Stomach (tissue), 9 donors: ENCODE data around the gene KCNIP3. TPM values are rescaled to one million over a fixed set of nuclear protein-coding genes. Genes with fewer than 3 reads are reported as not detected.

ENCODE experiments used
- DNase-seq, 2 donors: peaks; one replicate each; pipeline versions ENCODE4 v3.0.0 to v3.0.0-alpha.2; 2013 to 2019
- H3K27ac ChIP-seq, 5 donors: fragments of 200-600 bp in 4 of 5; sonication (generic) in 4 of 5; one replicate each; pipeline ENCODE4 v1.5.1; 2013 to 2019; ENCODE audit warnings: mild to moderate bottlenecking in 1 of 5, moderate library complexity in 1 of 5
- H3K27me3 ChIP-seq, 3 donors: fragments of 200-600 bp; sonication (generic); one replicate each; pipeline ENCODE4 v1.5.1; 2017 to 2019; ENCODE audit warnings: mixed run types in 1 of 3
- H3K36me3 ChIP-seq, 4 donors: fragments of 200-600 bp; sonication (generic); 1 replicate in 3 of 4; 2 replicates in 1 of 4; pipeline ENCODE4 v1.5.1; 2016 to 2019
- H3K4me1 ChIP-seq, 4 donors: fragments of 200-600 bp; sonication (generic); one replicate each; pipeline ENCODE4 v1.5.1; 2016 to 2019
- H3K4me3 ChIP-seq, 4 donors: fragments of 200-600 bp; sonication (generic) in 3 of 4; one replicate each; pipeline ENCODE4 v1.5.1; 2016 to 2019; ENCODE audit warnings: mild to moderate bottlenecking in 1 of 4
- H3K9me3 ChIP-seq, 4 donors: fragments of 200-600 bp; sonication (generic); one replicate each; pipeline ENCODE4 v1.5.1; 2016 to 2019
- CTCF ChIP-seq, 7 experiments: fragments of 450-650 bp in 4 of 7; fragments of 200-600 bp in 3 of 7; sonication (generic) in 3 of 7; IDR thresholded peaks; one replicate each; pipeline ENCODE4 v1.5.1; 2016 to 2019; ENCODE audit warnings: antibody characterized with exemption in 7 of 7, control low read depth in 2 of 7, mild to moderate bottlenecking in 1 of 7
- EP300 ChIP-seq: sonication (generic); formaldehyde crosslinking; IDR thresholded peaks from one replicate; pipeline ENCODE4 v1.6.1; 2017; ENCODE audit warnings: antibody characterized with exemption
- POLR2A ChIP-seq, 4 donors: fragments of 450-650 bp; IDR thresholded peaks; one replicate each; pipeline ENCODE4 v1.6.1; 2016; ENCODE audit warnings: antibody characterized with exemption in 4 of 4, control low read depth in 2 of 4, mild to moderate bottlenecking in 1 of 4, moderate library complexity in 1 of 4
- POLR2AphosphoS5 ChIP-seq, 3 donors: sonication (generic); formaldehyde crosslinking; IDR thresholded peaks; one replicate each; pipeline ENCODE4 v1.6.1; 2016; ENCODE audit warnings: antibody characterized with exemption in 3 of 3
- WGBS, 5 donors: extraction: QIAGEN DNeasy Blood & Tissue Kit in 3 of 5; methylation state at CpG; one replicate each; pipeline versions ENCODE4 v1.1.5 to v1.1.7; 2013 to 2018; 5-methylcytosine and 5-hydroxymethylcytosine counted together
- intact Hi-C: fragments of 100-400 bp; cut with DNase I; formaldehyde crosslinking; loops from one replicate; pipeline ENCODE4 v1.15.1; 2023; ENCODE audit warnings: low total_unique reads
- polyA plus RNA-seq, 3 donors: library from polyadenylated mRNA; stranded (reverse); fragments of 200-250 nt; gene quantifications; one replicate each; pipeline ENCODE4 v1.2.3, GENCODE V29; 2013
- total RNA-seq, 5 donors: library from RNA; depleted of rRNA; stranded (reverse); fragments of >200 nt; gene quantifications; one replicate each; pipeline versions ENCODE4 v1.1.0 to v1.2.3, GENCODE V29; 2014 to 2016
- donor health status: healthy with polysubstance abuse.
- donor health status: Bipolar disorder and iron deficiency.
- donor health status: healthy.

The KCNIP3 gene
- total and polyA plus RNA-seq, 8 donors = 1.3 to 4.4 (median 2.7) TPM; not detected in 2

DNA sequence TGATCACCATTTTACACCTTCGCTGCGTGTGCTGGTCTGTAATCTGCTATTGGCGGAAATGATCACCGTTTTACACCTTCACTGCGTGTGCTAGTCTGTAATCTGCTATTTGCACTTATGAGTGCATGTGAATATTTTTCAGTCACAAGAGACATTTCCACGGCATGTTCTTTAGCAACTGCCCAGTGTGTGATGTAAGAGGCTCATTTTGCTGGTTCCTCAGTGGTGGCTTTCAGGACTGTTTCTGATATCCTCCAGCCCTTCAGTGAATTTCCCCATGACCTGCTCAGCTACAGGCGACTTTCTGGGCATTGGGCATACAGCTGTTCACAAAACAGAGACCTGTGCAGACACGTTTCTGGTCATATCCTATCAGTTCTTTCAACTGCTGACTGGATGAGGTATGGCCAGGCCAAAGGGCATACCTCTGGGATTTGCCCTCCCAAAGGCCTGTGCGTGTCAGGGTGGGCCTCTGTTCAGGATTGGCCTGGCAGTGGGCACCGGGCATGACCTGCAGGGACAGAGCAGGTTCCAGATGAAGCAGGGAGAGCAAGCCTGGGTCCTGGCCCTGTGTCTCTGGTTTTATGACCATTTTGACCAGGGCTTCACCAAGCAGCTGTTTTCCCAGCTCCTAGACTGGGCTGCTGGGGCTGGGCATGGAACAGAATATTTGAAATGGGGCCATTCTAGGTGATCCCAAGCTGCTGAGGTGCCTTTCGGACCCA is 23.4 kb upstream of the KCNIP3 start:
- TF ChIP-seq POLR2AphosphoS5 (IDR thresholded peaks at IDR 0.05) (no peak), EP300 (no peak), CTCF (IDR thresholded peaks at IDR 0.05) (no peak), POLR2A (IDR thresholded peaks at IDR 0.05) (no peak)
- intact Hi-C loops = no loop called here
- Histone ChIP-seq H3K27ac (peak overlapping the region; percentile 73 to 86 (median 82)), H3K4me1 (peaks cover 20 to 40% (median 33%) of the 10 kb centered on the region in 4 donors), H3K27me3 (no peaks in the 10 kb centered on the region), H3K9me3 (no peaks in the 10 kb centered on the region), H3K4me3 (no peak overlapping the region), H3K36me3 (peaks cover 0 to 1% (median 0%) of the 10 kb centered on the region in 4 donors)
- WGBS, 5 donors = 73 to 78% (median 77%) methylated on average over 11 of the region's 11 CpGs
- no peak for DNase-seq

DNA sequence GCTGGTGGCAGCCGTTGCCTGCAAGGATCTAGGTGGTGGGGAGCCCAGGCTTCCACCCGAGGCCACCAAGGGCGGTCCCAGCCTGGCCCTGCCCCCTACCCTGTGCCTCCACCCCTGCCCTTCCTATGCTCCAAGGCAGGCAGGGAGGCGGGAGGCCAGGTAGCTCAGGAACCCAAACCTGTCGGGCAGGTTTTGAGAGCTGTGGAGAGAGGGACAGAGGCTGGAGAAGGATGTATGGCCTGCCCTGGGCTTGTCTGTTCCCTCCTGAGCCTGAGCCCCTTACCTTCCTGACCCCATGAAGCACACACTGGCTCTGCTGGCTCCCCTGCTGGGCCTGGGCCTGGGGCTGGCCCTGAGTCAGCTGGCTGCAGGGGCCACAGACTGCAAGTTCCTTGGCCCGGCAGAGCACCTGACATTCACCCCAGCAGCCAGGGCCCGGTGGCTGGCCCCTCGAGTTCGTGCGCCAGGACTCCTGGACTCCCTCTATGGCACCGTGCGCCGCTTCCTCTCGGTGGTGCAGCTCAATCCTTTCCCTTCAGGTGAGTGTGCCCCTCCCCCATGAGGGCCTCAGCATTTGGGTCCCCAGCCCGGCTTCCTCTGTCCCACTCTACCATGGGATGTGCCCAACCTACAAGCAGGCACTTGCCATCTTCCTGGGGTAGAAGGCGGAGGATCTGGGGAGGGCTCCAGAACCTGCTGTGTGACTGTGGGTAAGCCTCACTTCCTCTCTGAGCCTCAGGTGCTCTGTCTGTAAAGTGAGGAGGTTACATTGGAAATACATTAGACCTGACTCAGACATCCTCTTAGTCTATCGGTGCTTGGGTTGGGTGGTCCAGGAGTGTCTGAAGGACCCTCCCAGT is 22.6 kb upstream of the KCNIP3 start, which contains the start of gene PROM2:
PROM2 (plus strand) TSS at position 159 of the 860 bp plus-strand sequence; CDS start at position 296, 137 bp downstream.
- peaks cover 0 to 4% (median 2%) of the 10 kb centered on the region in 4 donors for H3K36me3 ChIP-seq
- WGBS, 5 donors = 27 to 57% (median 35%) methylated on average over 5 to 17 of the region's 17 CpGs
- TF ChIP-seq EP300 = no peak
- peak in 1 of 7 experiments; percentile 9 for TF ChIP-seq CTCF (IDR thresholded peaks at IDR 0.05)
- peak in 2 of 3 donors; percentile 89 to 91 for TF ChIP-seq POLR2AphosphoS5 (IDR thresholded peaks at IDR 0.05)
- no peaks in the 10 kb centered on the region for H3K9me3 ChIP-seq
- intact Hi-C loops = no loop called here
- H3K4me3 ChIP-seq = peak within 1 kb of the TSS; percentile 27 to 48 (median 38)
- peak within 1 kb of the TSS; percentile 78 to 91 (median 85) for H3K27ac ChIP-seq
- H3K4me1 ChIP-seq = peaks cover 20 to 40% (median 33%) of the 10 kb centered on the region in 4 donors
- no peaks in the 10 kb centered on the region for H3K27me3 ChIP-seq
- DNase-seq = peak; percentile 92 to 95

DNA sequence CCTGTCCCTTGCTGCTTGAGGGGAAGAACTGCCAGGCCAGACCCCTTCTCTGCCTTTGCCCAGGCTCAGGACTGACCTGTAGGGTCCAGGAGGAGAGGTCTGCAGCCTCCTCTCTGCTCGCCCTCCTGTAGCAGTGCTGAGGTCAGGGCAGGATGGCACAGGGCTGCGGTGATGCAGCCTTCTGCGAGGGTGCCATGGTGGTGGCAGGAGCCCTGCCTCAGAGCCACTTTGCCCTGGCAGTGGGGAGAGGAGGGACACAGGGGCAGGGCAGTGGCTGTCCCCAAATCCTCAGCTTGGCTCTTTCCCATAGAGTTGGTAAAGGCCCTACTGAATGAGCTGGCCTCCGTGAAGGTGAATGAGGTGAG is 22.0 kb upstream of the KCNIP3 start:
- WGBS, 5 donors = 36 to 78% (median 55%) methylated on average over 1 to 4 of the region's 4 CpGs
- H3K4me1 ChIP-seq = peaks cover 20 to 40% (median 33%) of the 10 kb centered on the region in 4 donors
- H3K4me3 ChIP-seq = peak overlapping the region; percentile 27 to 48 (median 38)
- H3K9me3 ChIP-seq = no peaks in the 10 kb centered on the region
- peaks cover 0 to 9% (median 7%) of the 10 kb centered on the region in 4 donors for H3K36me3 ChIP-seq
- no peaks in the 10 kb centered on the region for H3K27me3 ChIP-seq
- H3K27ac ChIP-seq = peak overlapping the region; percentile 78 to 91 (median 85)
- intact Hi-C loops = no loop called here
- TF ChIP-seq POLR2A (IDR thresholded peaks at IDR 0.05) (no peak), CTCF (IDR thresholded peaks at IDR 0.05) (no peak), EP300 (no peak), POLR2AphosphoS5 (IDR thresholded peaks at IDR 0.05) (no peak)
- DNase-seq = peak in 1 of 2 donors; percentile 24

DNA sequence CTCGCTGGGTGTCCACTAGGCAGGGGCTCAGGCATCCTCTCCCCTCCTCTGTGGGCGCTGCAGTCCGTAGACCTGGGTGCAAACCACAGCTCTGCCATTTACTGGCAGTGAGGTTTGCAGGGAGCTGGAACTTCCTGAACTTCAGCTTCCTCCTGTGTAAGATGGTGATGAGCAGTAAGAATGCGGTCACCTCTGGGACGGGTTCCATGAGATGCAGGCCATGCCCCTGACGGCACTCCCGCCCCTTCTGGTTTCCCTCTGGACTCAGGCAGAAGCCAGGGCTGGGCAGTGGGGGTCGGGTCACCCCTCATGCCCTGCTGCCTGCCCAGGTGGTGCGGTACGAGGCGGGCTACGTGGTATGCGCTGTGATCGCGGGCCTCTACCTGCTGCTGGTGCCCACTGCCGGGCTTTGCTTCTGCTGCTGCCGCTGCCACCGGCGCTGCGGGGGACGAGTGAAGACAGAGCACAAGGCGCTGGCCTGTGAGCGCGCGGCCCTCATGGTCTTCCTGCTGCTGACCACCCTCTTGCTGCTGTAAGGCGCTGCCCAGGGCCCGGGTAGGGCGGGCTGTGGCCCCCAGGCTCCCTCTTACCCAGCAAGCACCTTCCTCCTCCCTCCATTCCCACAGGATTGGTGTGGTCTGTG is 21.4 kb upstream of the KCNIP3 start:
- peaks cover 2 to 15% (median 9%) of the 10 kb centered on the region in 4 donors for H3K36me3 ChIP-seq
- TF ChIP-seq POLR2A (IDR thresholded peaks at IDR 0.05) (no peak), EP300 (no peak), CTCF (IDR thresholded peaks at IDR 0.05) (no peak), POLR2AphosphoS5 (IDR thresholded peaks at IDR 0.05) (no peak)
- H3K27ac ChIP-seq = peak overlapping the region; percentile 78 to 91 (median 85)
- H3K9me3 ChIP-seq = no peaks in the 10 kb centered on the region
- H3K4me3 ChIP-seq = peak overlapping the region; percentile 27 to 48 (median 38)
- H3K27me3 ChIP-seq = no peaks in the 10 kb centered on the region
- peaks cover 20 to 40% (median 33%) of the 10 kb centered on the region in 4 donors for H3K4me1 ChIP-seq
- DNase-seq = peak in 1 of 2 donors; percentile 50
- 45 to 84% (median 69%) methylated on average over 8 to 28 of the region's 28 CpGs for WGBS, 5 donors
- intact Hi-C loops = no loop called here
